ENCODE data around the gene CDH4. TPM values are rescaled to one million over a fixed set of nuclear protein-coding genes. Genes with fewer than 3 reads are reported as not detected.

CDH4 gene
- total RNA-seq, 2 experiments from 2014 or later = 0.11 to 0.18 TPM

DNA sequence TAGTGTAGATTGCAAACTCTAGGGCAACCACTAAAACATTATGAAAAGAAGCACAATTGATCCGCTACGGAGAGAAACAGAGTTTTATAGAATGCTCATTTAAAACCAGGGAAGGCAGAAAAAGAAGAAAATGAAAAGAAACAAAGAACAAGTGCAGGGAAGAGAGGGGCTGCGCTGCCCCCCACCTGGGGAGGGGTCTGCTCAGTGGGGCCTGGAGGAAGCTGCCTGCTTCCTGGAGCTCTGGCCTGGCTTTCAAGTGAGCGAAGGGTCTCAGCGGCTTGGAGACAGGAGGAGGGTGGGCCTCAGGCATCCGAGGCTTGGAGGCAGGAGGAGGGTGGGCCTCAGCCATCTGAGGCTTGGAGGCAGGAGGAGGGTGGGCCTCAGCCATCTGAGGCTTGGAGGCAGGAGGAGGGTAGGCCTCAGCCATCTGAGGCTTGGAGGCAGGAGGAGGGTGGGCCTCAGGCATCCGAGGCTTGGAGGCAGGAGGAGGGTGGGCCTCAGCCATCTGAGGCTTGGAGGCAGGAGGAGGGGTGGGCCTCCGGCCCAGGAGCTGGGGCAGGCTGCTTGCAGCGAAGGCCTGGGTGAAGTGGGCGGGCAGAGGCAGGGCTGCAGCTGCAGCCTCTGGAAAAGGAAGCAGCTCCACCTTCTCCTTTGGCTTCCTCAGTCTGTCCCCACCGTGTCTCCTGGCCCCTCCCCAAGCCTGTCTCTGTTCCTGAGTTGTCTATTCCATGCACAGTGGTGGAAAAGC is 407.4 kb downstream of the CDH4 start:
- intact Hi-C loops (cut with micrococcal nuclease) = no loop called here
- Mint-ChIP-seq H3K9me3 (no peaks in the 10 kb centered on the region), H3K27me3 (no peaks in the 10 kb centered on the region), H3K27ac (no peak overlapping the region), H3K4me3 (no peak overlapping the region), H3K36me3 (ENCODE audit: low read depth) (no peaks in the 10 kb centered on the region), H3K4me1 (ENCODE audit: low read depth) (no peaks in the 10 kb centered on the region)
- ChIA-PET POLR2A (no interaction called here), CTCF (no interaction called here)
- no peak for DNase-seq
- no peak for ATAC-seq
- TF ChIP-seq, protein P1, sequence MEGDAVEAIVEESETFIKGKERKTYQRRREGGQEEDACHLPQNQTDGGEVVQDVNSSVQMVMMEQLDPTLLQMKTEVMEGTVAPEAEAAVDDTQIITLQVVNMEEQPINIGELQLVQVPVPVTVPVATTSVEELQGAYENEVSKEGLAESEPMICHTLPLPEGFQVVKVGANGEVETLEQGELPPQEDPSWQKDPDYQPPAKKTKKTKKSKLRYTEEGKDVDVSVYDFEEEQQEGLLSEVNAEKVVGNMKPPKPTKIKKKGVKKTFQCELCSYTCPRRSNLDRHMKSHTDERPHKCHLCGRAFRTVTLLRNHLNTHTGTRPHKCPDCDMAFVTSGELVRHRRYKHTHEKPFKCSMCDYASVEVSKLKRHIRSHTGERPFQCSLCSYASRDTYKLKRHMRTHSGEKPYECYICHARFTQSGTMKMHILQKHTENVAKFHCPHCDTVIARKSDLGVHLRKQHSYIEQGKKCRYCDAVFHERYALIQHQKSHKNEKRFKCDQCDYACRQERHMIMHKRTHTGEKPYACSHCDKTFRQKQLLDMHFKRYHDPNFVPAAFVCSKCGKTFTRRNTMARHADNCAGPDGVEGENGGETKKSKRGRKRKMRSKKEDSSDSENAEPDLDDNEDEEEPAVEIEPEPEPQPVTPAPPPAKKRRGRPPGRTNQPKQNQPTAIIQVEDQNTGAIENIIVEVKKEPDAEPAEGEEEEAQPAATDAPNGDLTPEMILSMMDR (IDR thresholded peaks at IDR 0.05) = no peak

DNA sequence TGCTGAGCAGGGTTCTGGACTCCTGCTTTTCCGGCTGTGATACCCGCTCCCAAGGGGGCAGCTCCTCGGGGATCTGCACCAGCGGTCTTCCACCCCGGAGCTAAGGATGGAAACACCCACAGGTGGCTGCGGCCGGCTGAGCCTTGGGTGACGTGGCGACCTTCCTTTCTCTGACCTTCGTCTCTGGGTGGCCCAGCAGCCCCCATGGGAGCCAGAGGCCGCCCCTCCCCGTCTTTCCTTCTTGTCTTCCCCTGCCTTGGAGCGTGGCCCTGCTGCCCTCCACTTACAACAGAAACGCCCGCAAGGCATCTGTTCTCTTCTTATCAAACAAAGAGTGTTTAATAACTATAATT is 407.9 kb downstream of the CDH4 start:
- no peaks in the 10 kb centered on the region for H3K4me1 Mint-ChIP-seq (ENCODE audit: low read depth)
- no peak overlapping the region for H3K4me3 Mint-ChIP-seq
- H3K27me3 Mint-ChIP-seq = no peaks in the 10 kb centered on the region
- H3K27ac Mint-ChIP-seq = no peak overlapping the region
- CTCF ChIA-PET = no interaction called here
- intact Hi-C loops (cut with micrococcal nuclease) = no loop called here
- no peaks in the 10 kb centered on the region for H3K9me3 Mint-ChIP-seq
- H3K36me3 Mint-ChIP-seq (ENCODE audit: low read depth) = no peaks in the 10 kb centered on the region
- no peak for DNase-seq
- POLR2A ChIA-PET = no interaction called here
- TF ChIP-seq, protein P1 (IDR thresholded peaks at IDR 0.05) = no peak
- no peak for ATAC-seq

DNA sequence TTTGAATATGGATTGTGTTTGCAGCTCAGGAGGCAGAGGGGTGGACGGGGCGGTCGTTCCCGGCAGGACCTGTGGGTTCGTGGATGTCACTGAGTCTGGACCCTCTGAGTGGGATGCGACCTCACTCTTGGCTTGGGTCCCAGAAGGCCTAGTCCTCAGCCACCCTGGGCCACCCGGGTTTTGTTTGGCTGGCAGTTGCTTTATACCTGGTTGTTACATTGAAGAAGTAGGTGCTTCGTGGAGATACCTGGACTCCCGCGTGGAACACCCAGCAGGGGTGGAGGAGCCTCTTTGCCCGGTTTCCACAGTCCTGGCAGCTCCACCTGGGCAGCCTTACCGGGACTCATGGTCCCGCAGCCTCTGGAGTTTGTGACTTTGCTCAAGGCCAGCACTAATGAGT is 408.5 kb downstream of the CDH4 start:
- no peak overlapping the region for H3K4me3 Mint-ChIP-seq
- POLR2A ChIA-PET = no interaction called here
- no peaks in the 10 kb centered on the region for H3K36me3 Mint-ChIP-seq (ENCODE audit: low read depth)
- intact Hi-C loops (cut with micrococcal nuclease) = no loop called here
- no peaks in the 10 kb centered on the region for H3K27me3 Mint-ChIP-seq
- no peaks in the 10 kb centered on the region for H3K4me1 Mint-ChIP-seq (ENCODE audit: low read depth)
- H3K27ac Mint-ChIP-seq = no peak overlapping the region
- no peaks in the 10 kb centered on the region for H3K9me3 Mint-ChIP-seq
- ATAC-seq (no peak), DNase-seq (no peak)
- CTCF ChIA-PET = no interaction called here
- TF ChIP-seq, protein P1 (IDR thresholded peaks at IDR 0.05) = no peak

DNA sequence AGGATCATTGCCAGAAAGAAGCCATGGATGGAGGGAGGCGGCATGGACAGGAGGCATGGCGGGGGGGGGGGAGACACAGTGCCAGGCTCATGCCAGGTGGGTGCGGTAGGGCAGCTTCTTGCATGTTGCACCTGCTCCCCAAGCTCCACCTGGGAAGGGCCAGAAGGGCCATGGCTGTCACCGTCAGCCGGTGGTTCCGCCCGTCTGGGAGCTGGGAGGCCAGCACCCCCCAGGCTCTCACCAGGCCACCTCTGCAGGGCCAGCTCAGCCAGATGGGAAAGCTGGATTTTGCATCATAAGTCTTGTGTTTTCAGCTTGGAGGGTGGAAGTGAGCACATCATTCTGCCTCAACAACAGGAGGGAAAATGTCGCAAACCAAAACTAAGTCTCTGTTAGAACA is 409.0 kb downstream of the CDH4 start:
- no peak overlapping the region for H3K27ac Mint-ChIP-seq
- H3K36me3 Mint-ChIP-seq (ENCODE audit: low read depth) = no peaks in the 10 kb centered on the region
- POLR2A ChIA-PET = no interaction called here
- no peaks in the 10 kb centered on the region for H3K4me1 Mint-ChIP-seq (ENCODE audit: low read depth)
- H3K4me3 Mint-ChIP-seq = no peak overlapping the region
- CTCF ChIA-PET = no interaction called here
- H3K9me3 Mint-ChIP-seq = no peaks in the 10 kb centered on the region
- TF ChIP-seq, protein P1 (IDR thresholded peaks at IDR 0.05) = no peak
- intact Hi-C loops (cut with micrococcal nuclease) = no loop called here
- H3K27me3 Mint-ChIP-seq = no peaks in the 10 kb centered on the region
- ATAC-seq (no peak), DNase-seq (no peak)

DNA sequence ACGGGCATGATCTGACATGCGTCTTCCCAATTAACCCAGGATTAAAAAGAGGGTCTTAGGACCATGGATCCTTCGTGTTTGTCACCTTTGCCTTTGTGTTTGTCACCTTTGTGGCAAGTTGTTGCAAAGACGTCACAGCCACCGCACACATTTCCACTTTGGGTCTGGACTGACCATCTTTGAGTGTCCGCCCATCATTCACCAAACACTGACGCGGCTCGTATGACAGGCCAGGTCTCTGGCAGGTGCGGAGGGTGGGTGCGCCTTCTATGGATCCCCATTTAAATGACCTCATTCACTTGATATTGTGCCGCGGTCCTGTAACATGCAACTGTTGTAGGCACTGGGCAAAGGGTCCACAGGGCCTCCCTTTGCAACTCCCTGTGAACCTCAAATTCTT is 409.5 kb downstream of the CDH4 start:
- TF ChIP-seq, protein P1 (IDR thresholded peaks at IDR 0.05) = no peak
- intact Hi-C loops (cut with micrococcal nuclease) = no loop called here
- ChIA-PET CTCF (no interaction called here), POLR2A (no interaction called here)
- H3K9me3 Mint-ChIP-seq = no peaks in the 10 kb centered on the region
- no peak overlapping the region for H3K27ac Mint-ChIP-seq
- no peaks in the 10 kb centered on the region for H3K27me3 Mint-ChIP-seq
- no peak for DNase-seq
- ATAC-seq = no peak
- H3K36me3 Mint-ChIP-seq (ENCODE audit: low read depth) = no peaks in the 10 kb centered on the region
- H3K4me1 Mint-ChIP-seq (ENCODE audit: low read depth) = no peaks in the 10 kb centered on the region
- H3K4me3 Mint-ChIP-seq = no peak overlapping the region
